Mucosa of descending colon (tissue), 3 donors: ENCODE results near the gene COL18A1. TPM values are rescaled to one million over a fixed set of nuclear protein-coding genes. Genes with fewer than 3 reads are reported as not detected.

Experiments
- ATAC-seq: fragments of 200-7000 bp; cut with Tn5 transposase; one replicate; pipeline ENCODE4 v1.9.1; 2020; ENCODE audit warnings: mild to moderate bottlenecking, moderate library complexity
- DNase-seq, 3 donors: peaks; one replicate each; pipeline ENCODE4 v3.0.0-alpha.2; 2020
- H3K36me3 ChIP-seq: fragments of 200-600 bp; one replicate; pipeline ENCODE4 v1.8.0; 2021; ENCODE audit warnings: low read depth, mild to moderate bottlenecking
- H3K4me1 ChIP-seq: fragments of 200-600 bp; one replicate; pipeline ENCODE4 v1.8.0; 2021; ENCODE audit warnings: low read depth, mild to moderate bottlenecking
- H3K4me3 ChIP-seq: fragments of 200-600 bp; one replicate; pipeline ENCODE4 v1.8.0; 2021; ENCODE audit warnings: mild to moderate bottlenecking
- H3K9me3 ChIP-seq: fragments of 200-600 bp; one replicate; pipeline ENCODE4 v1.8.0; 2021; ENCODE audit warnings: mild to moderate bottlenecking
- CTCF ChIP-seq: fragments of 200-600 bp; IDR thresholded peaks from one replicate; pipeline ENCODE4 v1.8.0; 2022; ENCODE audit warnings: antibody characterized with exemption, mild to moderate bottlenecking
- intact Hi-C, 2 donors: fragments of 100-400 bp; cut with DNase I in 1 of 2; cut with micrococcal nuclease in 1 of 2; formaldehyde crosslinking; loops; one replicate each; pipeline versions ENCODE4 v1.11.0 to v1.11.1; 2022; cut with DNase I, micrococcal nuclease
- total RNA-seq, 3 donors: library from RNA; stranded (reverse); fragmentation: NEBNext Ultra II Directional in 2 of 3; extraction: Animal tissue kit (Norgen Biotek cat#: 25700) in 2 of 3; gene quantifications; one replicate each; pipeline versions ENCODE4 v1.2.1 to v1.2.4, GENCODE V29; 2021 to 2023
- donor health status: DM: no; HTN: no; CAD: no; lungs with moderate emphysema.
- donor health status: DM: no; HTN: no; CAD: no.
- donor health status: DM: no; HTN: yes; CAD: no.

COL18A1 gene
- total RNA-seq, 3 donors from 2014 or later, result 4.6 to 46.9 (median 21.3) TPM

- DNase-seq (no peak), ATAC-seq (no peak)
- H3K36me3 ChIP-seq, result no peaks in the 10 kb centered on the region
- no peak overlapping the region for H3K4me3 ChIP-seq
- intact Hi-C loops, result no loop called here
- no peak for TF ChIP-seq CTCF
- no peaks in the 10 kb centered on the region for H3K9me3 ChIP-seq
- H3K4me1 ChIP-seq, result peaks cover 3% of the 10 kb centered on the region
These were observed 74.1 kb downstream of the COL18A1 start for GRCh38 chr21:45478816-45479669.

GRCh38 chr21:45479691-45480675, 75.0 kb downstream of the COL18A1 start:
- no peak for DNase-seq
- H3K4me3 ChIP-seq, result no peak overlapping the region
- intact Hi-C loops, result no loop called here

GRCh38 chr21:45480701-45481500, 75.9 kb downstream of the COL18A1 start:
- no peaks in the 10 kb centered on the region for H3K9me3 ChIP-seq
- ATAC-seq (no peak), DNase-seq (no peak)
- intact Hi-C loops, result no loop called here
- no peak overlapping the region for H3K4me3 ChIP-seq
- no peaks in the 10 kb centered on the region for H3K36me3 ChIP-seq
- no peak for TF ChIP-seq CTCF
- peaks cover 3% of the 10 kb centered on the region for H3K4me1 ChIP-seq

More at GRCh38 chr21:45479691-45480675, 75.0 kb downstream of the COL18A1 start:
- H3K36me3 ChIP-seq, result no peaks in the 10 kb centered on the region
- H3K4me1 ChIP-seq, result peaks cover 3% of the 10 kb centered on the region
- TF ChIP-seq CTCF, result no peak
- no peaks in the 10 kb centered on the region for H3K9me3 ChIP-seq
- ATAC-seq, result no peak

DNA sequence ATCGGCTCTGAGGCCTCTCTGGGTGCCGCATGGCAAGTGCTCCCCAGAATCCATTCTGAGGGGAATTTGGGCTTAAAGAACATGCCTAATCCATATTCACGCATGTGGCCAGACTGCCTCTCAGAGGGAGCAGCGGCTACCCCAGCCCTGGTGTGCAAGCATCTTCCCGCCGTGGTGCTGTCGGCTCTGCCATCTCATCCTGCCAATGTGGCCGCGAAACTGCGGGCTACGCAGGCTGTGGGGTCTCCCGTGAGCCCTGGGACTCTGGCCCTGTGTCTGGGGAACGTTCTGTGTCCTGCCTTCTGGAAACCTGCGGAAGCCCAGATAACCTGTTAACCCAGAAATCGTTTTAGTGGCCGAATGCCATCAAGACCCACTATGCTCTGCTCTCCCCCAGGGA, 76.6 kb downstream of the COL18A1 start:
- no peak for DNase-seq
- ATAC-seq, result no peak
- H3K4me3 ChIP-seq, result no peak overlapping the region
- no peaks in the 10 kb centered on the region for H3K36me3 ChIP-seq
- H3K4me1 ChIP-seq, result peaks cover 3% of the 10 kb centered on the region
- H3K9me3 ChIP-seq, result no peaks in the 10 kb centered on the region
- intact Hi-C loops, result no loop called here
- TF ChIP-seq CTCF, result no peak
